ENCODE results near the gene CDH11. TPM values are rescaled to one million over a fixed set of nuclear protein-coding genes. Genes with fewer than 3 reads are reported as not detected.

The CDH11 gene
- total RNA-seq, 2 donors from 2014 or later: 51.6 to 59.1 TPM

DNA sequence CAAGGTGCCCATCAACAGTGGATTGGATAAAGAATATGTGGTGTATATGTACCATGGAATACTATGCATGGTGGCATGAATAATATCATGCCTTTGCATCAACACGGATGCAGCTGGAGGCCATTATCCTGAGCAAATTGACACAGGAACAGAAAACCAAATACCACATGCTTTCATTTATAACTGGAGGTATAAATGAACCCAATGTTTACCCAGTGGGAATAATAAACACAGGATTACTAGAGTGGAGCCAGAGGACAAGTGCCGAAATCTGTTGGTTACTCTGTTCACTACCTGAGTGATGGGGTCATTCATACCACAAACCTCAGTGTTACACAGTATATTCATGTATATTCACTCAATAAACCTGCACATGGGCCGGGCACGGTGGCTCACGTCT, 125.2 kb downstream of the CDH11 start:
- Histone ChIP-seq H3K27ac (no peak overlapping the region), H3K9me3 (no peaks in the 10 kb centered on the region), H3K4me1 (no peaks in the 10 kb centered on the region), H3K36me3 (peaks cover 11% of the 10 kb centered on the region), H3K27me3 (no peaks in the 10 kb centered on the region), H3K4me3 (no peak overlapping the region)
- no peak for DNase-seq (ENCODE audit: low spot score)
- TF ChIP-seq, protein P1, sequence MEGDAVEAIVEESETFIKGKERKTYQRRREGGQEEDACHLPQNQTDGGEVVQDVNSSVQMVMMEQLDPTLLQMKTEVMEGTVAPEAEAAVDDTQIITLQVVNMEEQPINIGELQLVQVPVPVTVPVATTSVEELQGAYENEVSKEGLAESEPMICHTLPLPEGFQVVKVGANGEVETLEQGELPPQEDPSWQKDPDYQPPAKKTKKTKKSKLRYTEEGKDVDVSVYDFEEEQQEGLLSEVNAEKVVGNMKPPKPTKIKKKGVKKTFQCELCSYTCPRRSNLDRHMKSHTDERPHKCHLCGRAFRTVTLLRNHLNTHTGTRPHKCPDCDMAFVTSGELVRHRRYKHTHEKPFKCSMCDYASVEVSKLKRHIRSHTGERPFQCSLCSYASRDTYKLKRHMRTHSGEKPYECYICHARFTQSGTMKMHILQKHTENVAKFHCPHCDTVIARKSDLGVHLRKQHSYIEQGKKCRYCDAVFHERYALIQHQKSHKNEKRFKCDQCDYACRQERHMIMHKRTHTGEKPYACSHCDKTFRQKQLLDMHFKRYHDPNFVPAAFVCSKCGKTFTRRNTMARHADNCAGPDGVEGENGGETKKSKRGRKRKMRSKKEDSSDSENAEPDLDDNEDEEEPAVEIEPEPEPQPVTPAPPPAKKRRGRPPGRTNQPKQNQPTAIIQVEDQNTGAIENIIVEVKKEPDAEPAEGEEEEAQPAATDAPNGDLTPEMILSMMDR (IDR thresholded peaks at IDR 0.05): no peak

DNA sequence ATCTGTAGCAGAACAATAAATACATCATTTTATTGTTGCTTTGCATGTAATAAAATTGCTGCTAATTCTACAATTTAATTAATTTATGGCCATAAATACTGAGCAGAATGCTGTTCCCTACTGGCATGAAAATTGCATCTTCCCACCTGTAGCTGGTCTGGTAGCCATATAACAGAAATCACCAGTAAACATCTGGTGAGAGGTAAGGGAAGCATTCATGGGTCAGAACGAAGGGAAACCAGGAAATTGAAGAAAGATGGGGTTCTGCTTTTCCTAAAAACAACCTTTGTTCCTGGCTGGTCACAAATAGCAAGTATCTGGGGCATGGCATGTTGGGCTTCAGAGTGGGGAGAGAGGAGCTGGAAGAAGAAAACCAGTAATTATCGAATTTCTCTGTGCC, 128.4 kb downstream of the CDH11 start:
- Histone ChIP-seq H3K36me3 (peaks cover 11% of the 10 kb centered on the region), H3K4me1 (no peaks in the 10 kb centered on the region), H3K27ac (no peak overlapping the region), H3K4me3 (no peak overlapping the region), H3K9me3 (no peaks in the 10 kb centered on the region), H3K27me3 (no peaks in the 10 kb centered on the region)
- TF ChIP-seq, protein P1 (IDR thresholded peaks at IDR 0.05): no peak
- no peak for DNase-seq (ENCODE audit: low spot score)

DNA sequence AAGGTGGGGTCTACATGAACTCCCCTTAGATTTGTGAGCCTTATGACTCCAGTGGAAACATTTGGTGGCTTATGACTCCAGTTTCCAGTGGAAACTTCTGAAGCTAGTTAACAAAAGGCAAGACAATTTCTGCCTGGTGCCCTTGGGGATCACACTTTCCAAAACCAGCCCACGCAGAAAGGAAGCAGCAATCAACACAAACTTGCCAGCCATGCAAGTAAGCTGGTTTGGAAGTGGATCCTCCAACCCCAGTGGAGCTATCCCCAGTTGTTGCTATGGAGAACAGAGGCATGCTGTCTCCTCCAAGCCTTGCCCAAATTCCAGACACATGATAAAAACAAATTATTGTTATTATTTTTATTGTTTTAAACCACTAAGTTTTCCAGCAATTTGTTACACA, 130.9 kb downstream of the CDH11 start:
- H3K4me1 ChIP-seq: no peaks in the 10 kb centered on the region
- DNase-seq (ENCODE audit: low spot score): no peak
- H3K27me3 ChIP-seq: no peaks in the 10 kb centered on the region
- no peak overlapping the region for H3K4me3 ChIP-seq
- no peak overlapping the region for H3K27ac ChIP-seq
- no peaks in the 10 kb centered on the region for H3K9me3 ChIP-seq
- TF ChIP-seq, protein P1 (IDR thresholded peaks at IDR 0.05): no peak
- H3K36me3 ChIP-seq: peaks cover 14% of the 10 kb centered on the region

DNA sequence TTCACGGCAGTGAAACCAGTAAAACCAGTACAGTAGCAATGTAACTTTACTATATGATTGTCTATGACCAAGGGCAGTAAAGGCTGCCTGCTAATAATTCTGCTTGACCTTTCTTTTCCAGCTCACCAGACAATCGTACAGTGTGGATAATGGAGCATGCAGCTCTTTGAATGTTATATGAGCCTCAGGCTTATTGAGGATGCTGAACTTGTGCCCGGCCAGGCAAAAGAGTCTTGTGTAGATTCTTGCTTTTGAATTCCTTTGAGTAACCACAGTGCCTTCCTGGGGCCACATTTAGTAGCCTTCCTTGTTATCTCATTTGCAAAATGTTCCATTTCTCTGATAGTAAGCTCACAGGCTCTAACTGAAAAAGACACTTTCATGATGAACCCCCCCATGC, 131.8 kb downstream of the CDH11 start:
- H3K4me1 ChIP-seq: no peaks in the 10 kb centered on the region
- TF ChIP-seq, protein P1 (IDR thresholded peaks at IDR 0.05): no peak
- H3K36me3 ChIP-seq: peaks cover 14% of the 10 kb centered on the region
- no peaks in the 10 kb centered on the region for H3K9me3 ChIP-seq
- no peak overlapping the region for H3K4me3 ChIP-seq
- H3K27ac ChIP-seq: no peak overlapping the region
- no peak for DNase-seq (ENCODE audit: low spot score)
- no peaks in the 10 kb centered on the region for H3K27me3 ChIP-seq

DNA sequence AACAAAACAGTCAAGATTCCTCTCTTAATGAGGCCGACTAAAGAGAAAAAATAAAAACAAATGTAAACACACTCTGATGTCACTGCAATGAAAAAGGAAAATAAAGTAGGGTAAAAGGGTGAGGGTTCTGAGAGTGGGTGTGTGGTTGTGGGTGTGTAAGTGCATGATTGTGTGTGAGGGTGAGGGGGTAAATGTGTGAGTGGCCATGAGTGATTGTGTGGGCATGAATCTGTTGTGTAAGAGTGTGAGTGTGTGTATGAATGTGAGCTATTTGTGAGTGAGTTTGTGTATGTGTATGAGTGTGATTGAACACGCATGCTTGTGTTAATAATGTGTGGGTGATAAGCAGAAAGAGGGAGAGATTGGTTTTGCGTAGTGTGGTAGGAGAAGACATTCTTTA, 132.8 kb downstream of the CDH11 start:
- TF ChIP-seq, protein P1 (IDR thresholded peaks at IDR 0.05): no peak
- no peak for DNase-seq (ENCODE audit: low spot score)
- Histone ChIP-seq H3K36me3 (peaks cover 14% of the 10 kb centered on the region), H3K9me3 (no peaks in the 10 kb centered on the region), H3K27ac (no peak overlapping the region), H3K4me3 (no peak overlapping the region), H3K4me1 (no peaks in the 10 kb centered on the region), H3K27me3 (no peaks in the 10 kb centered on the region)

DNA sequence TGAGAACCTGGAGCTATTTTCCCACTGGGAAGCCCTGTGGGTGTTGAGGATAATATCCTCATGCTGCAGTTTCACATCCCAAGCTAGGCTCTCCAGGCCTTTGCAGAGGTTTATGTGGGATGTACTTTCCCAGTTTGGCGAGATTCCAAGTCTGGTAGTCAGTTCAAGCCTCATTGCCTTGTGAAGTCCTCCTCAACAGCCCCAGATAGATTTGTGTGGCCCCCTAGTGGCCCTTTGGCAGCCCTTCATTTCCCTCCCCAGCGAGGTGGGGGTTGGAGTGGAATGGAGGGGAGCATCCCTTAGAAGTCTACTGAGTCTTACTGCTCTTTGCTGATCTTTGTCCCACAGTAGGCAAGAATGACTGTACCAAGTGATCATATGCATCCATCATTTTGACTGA, 137.9 kb downstream of the CDH11 start:
- H3K4me3 ChIP-seq: no peak overlapping the region
- no peak for DNase-seq (ENCODE audit: low spot score)
- H3K27me3 ChIP-seq: no peaks in the 10 kb centered on the region
- TF ChIP-seq, protein P1 (IDR thresholded peaks at IDR 0.05): peak in 1 of 2 donors; percentile 65
- H3K9me3 ChIP-seq: no peaks in the 10 kb centered on the region
- H3K4me1 ChIP-seq: peaks cover 0 to 8% of the 10 kb centered on the region in 2 donors
- H3K27ac ChIP-seq: no peak overlapping the region
- peaks cover 3% of the 10 kb centered on the region for H3K36me3 ChIP-seq
